ENCODE data around the gene ARID5A.

Gene ARID5A

DNA sequence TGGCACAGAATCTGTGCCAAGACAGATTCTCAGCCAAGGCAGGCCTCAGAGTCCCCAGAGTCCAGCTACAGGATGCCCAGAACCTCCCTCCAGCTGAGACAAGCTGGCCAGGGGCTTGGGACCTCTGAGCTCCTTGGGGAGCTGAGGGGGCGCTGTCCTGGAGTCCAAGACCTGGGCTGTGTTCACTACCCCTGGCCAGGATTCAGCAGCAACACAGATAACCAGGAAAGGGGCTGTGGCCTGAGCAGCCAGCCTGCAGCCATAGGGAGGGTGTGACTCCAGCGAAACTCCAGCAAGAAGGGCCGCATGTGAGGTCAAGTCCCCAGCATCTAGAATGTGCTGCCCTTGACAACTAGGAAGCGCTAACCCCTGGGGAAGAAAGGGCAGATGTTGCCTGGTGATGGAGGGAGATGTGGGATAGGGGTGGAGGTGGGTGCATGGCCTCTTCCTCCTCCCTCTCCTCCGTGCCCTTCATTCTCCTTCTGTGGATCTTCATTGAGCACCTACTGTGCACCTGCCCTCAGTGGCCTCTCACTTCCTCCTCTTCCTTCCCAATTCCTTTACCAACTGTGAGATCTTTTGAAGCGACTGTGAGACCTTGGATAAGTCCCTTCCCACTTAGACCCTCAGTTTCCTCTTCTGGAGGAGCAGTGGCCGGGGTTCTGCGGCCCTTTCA is 7.7 kb upstream of the ARID5A start:
- no peak for DNase-seq
- H3K36me3 ChIP-seq: no peaks in the 10 kb centered on the region
- no peaks in the 10 kb centered on the region for H3K9me3 ChIP-seq
- no peak overlapping the region for H3K4me3 ChIP-seq (ENCODE audit: low read depth, low read length)
- no peaks in the 10 kb centered on the region for H3K27me3 ChIP-seq
- TF ChIP-seq, protein P1, sequence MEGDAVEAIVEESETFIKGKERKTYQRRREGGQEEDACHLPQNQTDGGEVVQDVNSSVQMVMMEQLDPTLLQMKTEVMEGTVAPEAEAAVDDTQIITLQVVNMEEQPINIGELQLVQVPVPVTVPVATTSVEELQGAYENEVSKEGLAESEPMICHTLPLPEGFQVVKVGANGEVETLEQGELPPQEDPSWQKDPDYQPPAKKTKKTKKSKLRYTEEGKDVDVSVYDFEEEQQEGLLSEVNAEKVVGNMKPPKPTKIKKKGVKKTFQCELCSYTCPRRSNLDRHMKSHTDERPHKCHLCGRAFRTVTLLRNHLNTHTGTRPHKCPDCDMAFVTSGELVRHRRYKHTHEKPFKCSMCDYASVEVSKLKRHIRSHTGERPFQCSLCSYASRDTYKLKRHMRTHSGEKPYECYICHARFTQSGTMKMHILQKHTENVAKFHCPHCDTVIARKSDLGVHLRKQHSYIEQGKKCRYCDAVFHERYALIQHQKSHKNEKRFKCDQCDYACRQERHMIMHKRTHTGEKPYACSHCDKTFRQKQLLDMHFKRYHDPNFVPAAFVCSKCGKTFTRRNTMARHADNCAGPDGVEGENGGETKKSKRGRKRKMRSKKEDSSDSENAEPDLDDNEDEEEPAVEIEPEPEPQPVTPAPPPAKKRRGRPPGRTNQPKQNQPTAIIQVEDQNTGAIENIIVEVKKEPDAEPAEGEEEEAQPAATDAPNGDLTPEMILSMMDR (IDR thresholded peaks at IDR 0.05; ENCODE audit: low read depth, low read length): no peak
- H3K4me1 ChIP-seq: no peaks in the 10 kb centered on the region

DNA sequence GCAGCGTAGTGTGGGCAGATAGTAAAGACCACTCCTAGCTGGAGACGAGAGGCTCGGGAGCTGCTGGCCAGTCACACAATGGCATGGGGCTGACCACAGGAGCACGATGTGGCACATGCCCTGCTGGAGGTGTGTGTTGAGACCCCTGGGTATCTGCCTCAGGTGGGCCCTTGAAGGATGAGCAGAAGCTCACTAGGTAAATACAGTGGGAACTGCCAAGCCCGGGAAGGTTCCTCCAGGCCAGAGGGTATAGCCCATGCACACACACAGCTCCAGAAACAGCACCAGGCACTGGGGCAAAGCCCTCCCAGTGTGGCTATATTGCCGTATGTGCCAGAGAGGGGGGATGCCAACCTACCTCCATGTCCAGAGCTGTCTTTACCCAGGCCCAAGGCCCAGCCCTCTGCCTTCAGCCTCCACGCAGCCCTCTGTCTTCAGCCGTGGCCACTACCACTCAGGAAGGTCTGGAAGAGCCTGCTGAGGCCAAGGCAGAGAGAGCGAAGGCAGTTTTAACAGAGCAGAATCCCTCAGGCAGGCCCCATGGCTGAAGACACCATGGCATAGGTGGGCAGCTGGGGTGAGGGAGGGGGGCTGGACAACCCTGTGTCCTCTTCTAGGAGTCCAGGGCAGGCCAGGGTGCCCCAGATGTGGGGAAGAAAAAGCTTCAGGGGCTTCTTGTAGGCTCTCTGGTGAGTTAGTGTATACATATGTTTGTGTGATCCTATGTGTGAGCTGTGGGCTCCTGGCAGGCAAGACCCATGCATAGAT is 7.0 kb upstream of the ARID5A start:
- TF ChIP-seq, protein P1 (IDR thresholded peaks at IDR 0.05; ENCODE audit: low read depth, low read length): no peak
- Histone ChIP-seq H3K36me3 (no peaks in the 10 kb centered on the region), H3K4me1 (no peaks in the 10 kb centered on the region), H3K27me3 (no peaks in the 10 kb centered on the region), H3K9me3 (no peaks in the 10 kb centered on the region), H3K4me3 (ENCODE audit: low read depth, low read length) (no peak overlapping the region)
- no peak for DNase-seq

DNA sequence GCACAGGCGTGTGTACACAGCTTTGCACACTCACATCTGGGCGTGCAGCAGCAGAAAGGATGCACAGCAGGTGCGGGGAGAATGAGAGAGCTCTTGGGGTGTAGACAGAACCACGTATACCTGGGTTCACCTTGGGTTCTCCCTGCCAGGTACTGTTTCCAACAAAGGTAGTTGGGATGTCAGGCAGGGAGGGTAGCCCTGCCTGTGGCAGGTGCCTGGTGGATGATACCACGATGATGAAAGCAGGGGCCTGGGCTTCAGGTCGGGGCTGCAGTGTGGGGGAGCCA is 6.5 kb upstream of the ARID5A start:
- TF ChIP-seq, protein P1 (IDR thresholded peaks at IDR 0.05; ENCODE audit: low read depth, low read length): no peak
- no peak overlapping the region for H3K4me3 ChIP-seq (ENCODE audit: low read depth, low read length)
- no peak for DNase-seq
- no peaks in the 10 kb centered on the region for H3K4me1 ChIP-seq
- no peaks in the 10 kb centered on the region for H3K9me3 ChIP-seq
- no peaks in the 10 kb centered on the region for H3K27me3 ChIP-seq
- no peaks in the 10 kb centered on the region for H3K36me3 ChIP-seq

DNA sequence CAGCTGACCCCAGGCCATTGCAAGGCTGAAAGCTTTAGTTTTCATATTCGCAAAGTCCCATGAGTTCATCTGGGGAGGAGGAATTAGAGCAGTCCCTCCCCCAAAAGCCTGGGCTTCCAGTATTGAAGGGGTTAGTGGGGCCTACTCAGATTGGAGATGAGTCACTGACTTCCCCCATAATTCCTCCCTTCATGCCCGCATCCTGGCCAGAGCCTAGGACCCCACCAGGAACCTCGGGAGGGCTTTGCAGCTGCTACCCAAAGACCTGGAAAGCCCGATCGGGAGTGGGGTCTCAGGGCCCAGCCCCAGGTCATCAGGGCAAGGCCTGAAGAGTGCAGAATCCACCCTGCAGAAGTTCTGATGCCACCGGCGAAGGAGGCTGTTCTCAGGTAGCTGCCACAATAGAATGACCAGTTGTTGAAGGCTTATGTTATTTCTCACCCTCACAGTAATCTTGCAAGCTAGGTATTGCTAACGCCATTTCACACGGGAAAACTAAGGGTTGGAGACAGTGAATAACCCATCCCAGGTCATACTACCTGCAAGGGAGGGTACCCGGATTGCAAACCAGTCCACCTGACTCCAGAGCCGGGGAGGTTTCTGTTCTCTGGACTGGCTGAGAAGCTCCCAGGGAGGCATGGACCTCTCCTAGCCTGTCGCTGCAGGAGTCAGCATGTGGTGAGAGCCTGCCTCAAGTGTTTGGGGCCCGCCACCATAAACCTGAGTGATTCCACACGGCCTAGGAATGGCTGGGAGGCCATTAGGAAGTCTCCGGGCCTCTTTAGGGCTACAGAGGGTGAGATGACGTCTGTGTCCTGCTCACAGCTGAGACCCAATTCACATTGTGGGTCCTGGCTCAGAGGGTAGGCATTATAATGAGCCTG is 5.8 kb upstream of the ARID5A start:
- DNase-seq: no peak
- no peaks in the 10 kb centered on the region for H3K9me3 ChIP-seq
- no peaks in the 10 kb centered on the region for H3K4me1 ChIP-seq
- TF ChIP-seq, protein P1 (IDR thresholded peaks at IDR 0.05; ENCODE audit: low read depth, low read length): no peak
- no peak overlapping the region for H3K4me3 ChIP-seq (ENCODE audit: low read depth, low read length)
- H3K27me3 ChIP-seq: no peaks in the 10 kb centered on the region
- no peaks in the 10 kb centered on the region for H3K36me3 ChIP-seq

DNA sequence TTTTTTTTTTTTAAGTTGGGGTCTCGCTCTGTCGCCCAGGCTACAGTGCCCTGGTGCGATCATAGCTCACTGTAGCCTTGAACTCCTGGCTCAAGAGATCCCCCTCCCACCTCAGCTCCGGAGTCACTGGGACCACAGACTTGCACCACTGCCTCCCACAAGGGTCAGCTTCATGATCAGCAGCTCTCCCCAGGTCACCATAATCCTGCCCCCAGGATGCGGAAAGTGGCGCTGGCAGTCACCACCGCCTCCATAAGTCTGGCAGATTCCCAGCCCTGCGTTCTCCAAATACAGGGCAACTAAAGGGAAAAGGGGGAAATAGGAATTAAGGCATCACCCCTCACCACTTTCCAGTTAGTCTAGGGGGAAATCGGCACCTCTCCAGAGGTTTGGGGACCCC is 5.2 kb upstream of the ARID5A start:
- TF ChIP-seq, protein P1 (IDR thresholded peaks at IDR 0.05; ENCODE audit: low read depth, low read length): no peak
- Histone ChIP-seq H3K9me3 (no peaks in the 10 kb centered on the region), H3K4me3 (ENCODE audit: low read depth, low read length) (no peak overlapping the region), H3K4me1 (no peaks in the 10 kb centered on the region), H3K36me3 (no peaks in the 10 kb centered on the region), H3K27me3 (no peaks in the 10 kb centered on the region)
- DNase-seq: no peak
